Glutamatergic neuron (in vitro differentiated cells): ENCODE results near the gene CTDSPL. TPM values are rescaled to one million over a fixed set of nuclear protein-coding genes. Genes with fewer than 3 reads are reported as not detected.
"Not testable (repeated sequence)": the region's sequence is repeated elsewhere in the genome, so short reads cannot be mapped to it uniquely, and the experiment has no call there.

ENCODE experiments used
- DNase-seq: peaks from one replicate; pipeline ENCODE4 v3.0.0; 2022
- H3K27ac Mint-ChIP-seq: one replicate; pipeline ENCODE4 v1.8.0; 2020; ENCODE audit warnings: mild to moderate bottlenecking, mixed read lengths, inconsistent platforms; ENCODE audit not compliant: unreplicated experiment
- H3K27me3 Mint-ChIP-seq: one replicate; pipeline ENCODE4 v1.8.0; 2020; ENCODE audit warnings: mild to moderate bottlenecking, moderate library complexity, mixed read lengths, inconsistent platforms; ENCODE audit not compliant: unreplicated experiment
- H3K36me3 Mint-ChIP-seq: one replicate; pipeline ENCODE4 v1.8.0; 2020; ENCODE audit warnings: mild to moderate bottlenecking, mixed read lengths, inconsistent platforms; ENCODE audit not compliant: unreplicated experiment
- H3K4me1 Mint-ChIP-seq: one replicate; pipeline ENCODE4 v1.8.0; 2020; ENCODE audit warnings: mild to moderate bottlenecking, low read depth, mixed read lengths, inconsistent platforms; ENCODE audit not compliant: unreplicated experiment
- H3K4me3 Mint-ChIP-seq: one replicate; pipeline ENCODE4 v1.8.0; 2020; ENCODE audit warnings: mild to moderate bottlenecking, mixed read lengths, inconsistent platforms; ENCODE audit not compliant: unreplicated experiment
- H3K9me3 Mint-ChIP-seq: one replicate; pipeline ENCODE4 v1.8.0; 2020; ENCODE audit warnings: mild to moderate bottlenecking, moderate library complexity, mixed read lengths, inconsistent platforms; ENCODE audit not compliant: unreplicated experiment
- microRNA-seq: library from miRNA; unstranded; fragments of <30 nt; microRNA quantifications from one replicate; pipeline ENCODE4, GENCODE V29; 2020; ENCODE audit not compliant: unreplicated experiment
- total RNA-seq: library from RNA; stranded (reverse); fragmentation: NEBNext Ultra II Directional; extraction: Animal tissue kit (Norgen Biotek cat#: 25700); gene quantifications from one replicate; pipeline ENCODE4 v1.2.1, GENCODE V29; 2021; ENCODE audit not compliant: unreplicated experiment
- TF ChIP-seq, protein P1 (sequence below): fragments of 200-600 bp; sonication (generic); IDR thresholded peaks from one replicate; pipeline ENCODE4 v1.5.0; 2021; ENCODE audit not compliant: partially characterized antibody, unreplicated experiment

CTDSPL gene
- total RNA-seq, 1 donor from 2014 or later, result 6.6 TPM

DNA sequence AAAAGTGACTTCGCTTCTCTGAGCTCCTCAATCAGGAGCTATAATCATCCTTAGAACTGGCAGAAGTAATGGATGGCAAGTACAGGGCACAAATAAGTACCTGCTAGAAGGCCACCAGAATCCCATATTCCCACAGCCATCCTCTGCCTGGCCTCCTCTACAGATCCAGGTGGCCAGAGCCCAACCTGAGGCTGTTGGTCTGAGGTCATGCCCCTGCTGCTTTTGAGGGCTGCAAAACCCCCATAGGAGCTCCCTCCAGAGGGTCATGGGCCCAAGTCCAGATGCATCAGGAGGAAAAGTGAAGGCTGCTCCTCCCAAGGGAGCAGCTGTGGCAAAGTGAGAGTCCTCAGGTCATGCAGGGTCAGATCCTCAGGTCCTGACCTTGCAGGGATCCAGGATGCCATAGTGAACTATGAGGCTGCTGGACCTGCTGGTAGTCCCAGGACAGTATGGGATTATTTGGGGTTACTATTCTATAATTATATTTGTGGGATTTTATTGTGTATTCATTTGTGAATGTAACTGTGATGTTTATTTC lies 170.7 kb downstream of the CTDSPL start:
- no peak overlapping the region for H3K4me3 Mint-ChIP-seq
- H3K4me1 Mint-ChIP-seq, result peaks cover 2% of the 10 kb centered on the region
- peaks cover 5% of the 10 kb centered on the region for H3K9me3 Mint-ChIP-seq
- peaks cover 6% of the 10 kb centered on the region for H3K36me3 Mint-ChIP-seq
- TF ChIP-seq, protein P1, sequence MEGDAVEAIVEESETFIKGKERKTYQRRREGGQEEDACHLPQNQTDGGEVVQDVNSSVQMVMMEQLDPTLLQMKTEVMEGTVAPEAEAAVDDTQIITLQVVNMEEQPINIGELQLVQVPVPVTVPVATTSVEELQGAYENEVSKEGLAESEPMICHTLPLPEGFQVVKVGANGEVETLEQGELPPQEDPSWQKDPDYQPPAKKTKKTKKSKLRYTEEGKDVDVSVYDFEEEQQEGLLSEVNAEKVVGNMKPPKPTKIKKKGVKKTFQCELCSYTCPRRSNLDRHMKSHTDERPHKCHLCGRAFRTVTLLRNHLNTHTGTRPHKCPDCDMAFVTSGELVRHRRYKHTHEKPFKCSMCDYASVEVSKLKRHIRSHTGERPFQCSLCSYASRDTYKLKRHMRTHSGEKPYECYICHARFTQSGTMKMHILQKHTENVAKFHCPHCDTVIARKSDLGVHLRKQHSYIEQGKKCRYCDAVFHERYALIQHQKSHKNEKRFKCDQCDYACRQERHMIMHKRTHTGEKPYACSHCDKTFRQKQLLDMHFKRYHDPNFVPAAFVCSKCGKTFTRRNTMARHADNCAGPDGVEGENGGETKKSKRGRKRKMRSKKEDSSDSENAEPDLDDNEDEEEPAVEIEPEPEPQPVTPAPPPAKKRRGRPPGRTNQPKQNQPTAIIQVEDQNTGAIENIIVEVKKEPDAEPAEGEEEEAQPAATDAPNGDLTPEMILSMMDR, result no peak
- no peak for DNase-seq
- H3K27ac Mint-ChIP-seq, result no peak overlapping the region
- H3K27me3 Mint-ChIP-seq, result peaks cover 23% of the 10 kb centered on the region

GRCh38 chr3:38033586-38033985 lies 171.9 kb downstream of the CTDSPL start:
- H3K4me1 Mint-ChIP-seq, H3K36me3 Mint-ChIP-seq, DNase-seq, H3K9me3 Mint-ChIP-seq, H3K27ac Mint-ChIP-seq: not testable (repeated sequence)
- peak overlapping the region; percentile 28 for H3K4me3 Mint-ChIP-seq
- H3K27me3 Mint-ChIP-seq, result peaks cover 12% of the 10 kb centered on the region

Small RNA genes within 50 kb of the gene (microRNA-seq; reads per million reads assigned to microRNA genes)
- gene MIR26A1, result 11.9 reads per million, percentile 52 among the genes with 10 or more reads in this experiment

Other genes starting within 250 kb of the CTDSPL start
- 3.2 TPM for gene VILL, start 128.9 kb downstream of the CTDSPL start, total RNA-seq
- 73.0 TPM for gene PLCD1, start 167.8 kb downstream of the CTDSPL start, total RNA-seq
- gene DLEC1, start 177.3 kb downstream of the CTDSPL start, total RNA-seq, result 0.42 TPM